A549 (cell line): ENCODE data around the gene FAT1. TPM values are rescaled to one million over a fixed set of nuclear protein-coding genes. Genes with fewer than 3 reads are reported as not detected.

Experiments
- ATAC-seq, 2 experiments: fragments of 200-7000 bp in 1 of 2; fragments of >200 bp in 1 of 2; cut with Nextera tagmentation in 1 of 2; cut with Tn5 transposase in 1 of 2; 3 replicates each; pipeline versions ENCODE4 v1.8.0 to v1.9.1; 2018 to 2020; ENCODE audit warnings: mild to moderate bottlenecking in 1 of 2, moderate library complexity in 1 of 2
- CTCF ChIA-PET: fragments of 300-600 bp; sonication (Branson Sonifier 250); formaldehyde crosslinking; extraction: SDS; loops from one replicate; lab custom pipeline; 2021; ENCODE audit warnings: antibody characterized with exemption, inconsistent platforms; lab: Yijun Ruan, JAX
- POLR2A ChIA-PET: fragments of 350-600 bp; formaldehyde crosslinking; extraction: SDS; loops from one replicate; lab custom pipeline; 2021; ENCODE audit warnings: antibody characterized with exemption, inconsistent platforms; lab: Yijun Ruan, JAX
- DNase-seq, 2 experiments: peaks; one replicate each; pipeline versions ENCODE4 v3.0.0 to v3.0.0-alpha.2; 2011 to 2016; ENCODE audit warnings: low read depth in 1 of 2, low spot score in 1 of 2
- FAIRE-seq: peaks from 2 replicates; lab custom pipeline; 2011; peaks lifted over from hg19 to GRCh38; lab: Jason Lieb, UNC
- H3K27ac ChIP-seq, 2 experiments: fragments of >200 bp; sonication (Bioruptor Twin); formaldehyde crosslinking; 3 replicates each; pipeline ENCODE4 v1.5.1; 2016 to 2017
- H3K4me1 ChIP-seq: fragments of >200 bp; sonication (Bioruptor Twin); formaldehyde crosslinking; 3 replicates; pipeline ENCODE4 v1.6.1; 2016
- H3K4me2 ChIP-seq: fragments of >200 bp; sonication (Bioruptor Twin); formaldehyde crosslinking; 3 replicates; pipeline ENCODE4 v1.6.1; 2016
- H3K4me3 ChIP-seq: fragments of >200 bp; sonication (Bioruptor Twin); formaldehyde crosslinking; 3 replicates; pipeline ENCODE4 v1.5.1; 2016
- H3K9me3 ChIP-seq: fragments of >200 bp; sonication (Bioruptor Twin); formaldehyde crosslinking; 3 replicates; pipeline ENCODE4 v1.6.1; 2016
- ATOH8 ChIP-seq: fragments of 250-450 bp; sonication (Bioruptor Pico); IDR thresholded peaks from 2 replicates; pipeline ENCODE4 v1.5.0; 2020; ENCODE audit warnings: low read depth, mild to moderate bottlenecking, moderate library complexity
- CEBPB ChIP-seq, 2 experiments: fragments of >200 bp in 1 of 2; sonication (Bioruptor Twin) in 1 of 2; formaldehyde crosslinking in 1 of 2; IDR thresholded peaks; 2 replicates each; pipeline ENCODE4 v1.6.1; 2012 to 2016
- CHD4 ChIP-seq: fragments of 200-600 bp; sonication (generic); IDR thresholded peaks from 2 replicates; pipeline ENCODE4 v1.6.1; 2016; ENCODE audit warnings: antibody characterized with exemption, mild to moderate bottlenecking, borderline replicate concordance
- E2F6 ChIP-seq: IDR thresholded peaks from 2 replicates; pipeline ENCODE4 v1.6.1; 2012; ENCODE audit warnings: low read depth, borderline replicate concordance
- ESRRA ChIP-seq: fragments of 150-350 bp; IDR thresholded peaks from 2 replicates; pipeline ENCODE4 v1.6.1; 2014; ENCODE audit warnings: mild to moderate bottlenecking, low read length, borderline replicate concordance
- FOSB ChIP-seq: fragments of 250-450 bp; sonication (Bioruptor Pico); IDR thresholded peaks from 2 replicates; pipeline ENCODE4 v1.5.0; 2020; ENCODE audit warnings: mild to moderate bottlenecking, moderate library complexity
- FOSL2 ChIP-seq, 2 experiments: fragments of 450-650 bp in 1 of 2; fragments of >200 bp in 1 of 2; sonication (Bioruptor Twin) in 1 of 2; formaldehyde crosslinking; IDR thresholded peaks; 2 replicates each; pipeline versions ENCODE4 v1.5.0 to v1.6.1; 2016 to 2020; ENCODE audit warnings: mild to moderate bottlenecking in 1 of 2, moderate library complexity in 1 of 2
- FOXS1 ChIP-seq: fragments of 250-450 bp; sonication (Bioruptor Pico); IDR thresholded peaks from 2 replicates; pipeline ENCODE4 v1.5.0; 2020; ENCODE audit warnings: mild to moderate bottlenecking, moderate library complexity
- HEYL ChIP-seq: fragments of 250-450 bp; sonication (Bioruptor Pico); IDR thresholded peaks from 2 replicates; pipeline ENCODE4 v1.8.0; 2021; ENCODE audit warnings: mild to moderate bottlenecking, moderate library complexity
- HMGXB4 ChIP-seq: fragments of 250-450 bp; sonication (Bioruptor Pico); IDR thresholded peaks from 2 replicates; pipeline ENCODE4 v1.5.0; 2021; ENCODE audit warnings: mild to moderate bottlenecking, moderate library complexity, borderline replicate concordance
- HOXA7 ChIP-seq: fragments of 250-450 bp; sonication (Bioruptor Pico); IDR thresholded peaks from 2 replicates; pipeline ENCODE4 v1.5.0; 2020; ENCODE audit warnings: mild to moderate bottlenecking, moderate library complexity
- JUN ChIP-seq, 2 experiments: fragments of >200 bp; sonication (Bioruptor Twin); formaldehyde crosslinking; IDR thresholded peaks; 2 replicates in 1 of 2; 3 replicates in 1 of 2; pipeline ENCODE4 v1.6.1; 2016 to 2017
- KDM1A ChIP-seq: fragments of 200-600 bp; sonication (generic); IDR thresholded peaks from 2 replicates; pipeline ENCODE4 v1.6.1; 2016; ENCODE audit warnings: low read depth, mild to moderate bottlenecking
- MAX ChIP-seq: IDR thresholded peaks from 2 replicates; pipeline ENCODE4 v1.6.1; 2012
- NFE2L2 ChIP-seq: fragments of 150-350 bp; conservative IDR thresholded peaks from 2 replicates; pipeline ENCODE4 v1.6.1; 2014; ENCODE audit warnings: low read length
- POLR2AphosphoS2 ChIP-seq: conservative IDR thresholded peaks from 2 replicates; pipeline ENCODE4 v1.6.1; 2012; ENCODE audit warnings: low read length, improper control_type of control experiment, inconsistent platforms
- RARB ChIP-seq: fragments of 250-450 bp; sonication (Bioruptor Pico); IDR thresholded peaks from 2 replicates; pipeline ENCODE4 v1.8.0; 2021; ENCODE audit warnings: mild to moderate bottlenecking, moderate library complexity
- RCOR1 ChIP-seq: fragments of 150-350 bp; IDR thresholded peaks from 2 replicates; pipeline ENCODE4 v1.6.1; 2014; ENCODE audit warnings: antibody characterized with exemption, low read length, low read depth
- RNF2 ChIP-seq: fragments of 200-600 bp; sonication (generic); IDR thresholded peaks from 2 replicates; pipeline ENCODE4 v1.6.1; 2016; ENCODE audit warnings: low read depth, mild to moderate bottlenecking, antibody characterized with exemption, moderate library complexity, borderline replicate concordance
- ZFP36 ChIP-seq: fragments of 450-650 bp; IDR thresholded peaks from 2 replicates; pipeline ENCODE4 v1.6.1; 2014; ENCODE audit warnings: borderline replicate concordance; ENCODE audit not compliant: partially characterized antibody
- ZNF302 ChIP-seq: fragments of 250-450 bp; sonication (Bioruptor Pico); IDR thresholded peaks from 2 replicates; pipeline ENCODE4 v1.9.0; 2021; ENCODE audit warnings: inconsistent platforms, mild to moderate bottlenecking, moderate library complexity
- WGBS: methylation state at CpG from one replicate; pipeline ENCODE4 v1.1.6; 2017; ENCODE audit errors: missing lambda C conversion rate; 5-methylcytosine and 5-hydroxymethylcytosine counted together
- polyA plus RNA-seq, 4 experiments: library from polyadenylated mRNA; depleted of rRNA in 3 of 4; stranded (reverse); fragments of >200 nt; fragmentation: RNase III in 1 of 4; extraction: RNeasy Plus Mini Kit Qiagen cat#74134 plus additional on column Dnase treatment in 1 of 4; gene quantifications; 2 replicates in 3 of 4; 3 replicates in 1 of 4; pipeline ENCODE4 v1.2.3, GENCODE V29; 2011 to 2017
- TF ChIP-seq, protein P1 (sequence below): fragments of 150-350 bp; IDR thresholded peaks from 2 replicates; pipeline ENCODE4 v1.6.1; 2014; ENCODE audit warnings: low read depth, mild to moderate bottlenecking, low read length
- TF ChIP-seq, protein P2 (sequence below): fragments of 450-650 bp; IDR thresholded peaks from 2 replicates; pipeline ENCODE4 v1.6.1; 2014; ENCODE audit warnings: antibody characterized with exemption

Gene FAT1
- polyA plus RNA-seq, 2 of the 4 experiments (the other 2 are of a cell fraction): 62.2 to 177 TPM

DNA sequence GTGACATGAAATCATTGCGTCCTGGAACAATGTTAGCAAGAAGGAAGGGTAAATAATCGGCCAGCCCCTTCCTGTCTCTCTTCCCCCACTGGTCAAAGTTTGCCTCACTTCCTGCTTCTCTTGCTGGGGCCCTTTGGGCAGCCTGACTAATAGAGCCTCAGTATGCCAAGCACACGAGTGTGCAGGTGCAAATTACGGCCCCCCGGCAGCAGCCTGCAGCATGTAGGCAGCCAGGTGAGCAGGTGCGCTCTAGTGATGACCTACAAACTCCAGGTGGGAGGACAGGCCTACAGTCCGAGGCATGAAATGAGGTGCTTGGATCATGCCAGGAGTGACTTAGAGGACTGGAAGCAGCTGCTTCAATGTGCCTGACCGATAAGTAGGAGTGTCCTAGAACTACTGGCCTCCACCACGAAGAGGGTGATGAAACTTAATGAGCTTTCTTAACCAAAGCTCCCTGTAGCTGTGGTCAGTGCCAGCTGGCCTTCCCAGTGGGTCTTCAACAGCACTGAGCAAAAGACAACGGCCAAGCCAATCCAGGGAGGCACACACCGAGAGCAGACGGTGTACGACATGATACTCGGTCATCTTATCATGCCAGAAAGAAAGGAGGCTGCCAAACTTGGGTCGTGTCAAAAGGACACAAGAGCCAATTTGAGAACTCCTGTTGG, 26.1 kb upstream of the FAT1 start:
- ChIA-PET POLR2A (no interaction called here), CTCF (interaction anchor here (1.1 kb wide), 1 partner anchor 9 kb away, joined by 3 read pairs; no protein-coding TSS in a partner anchor)
- FAIRE-seq (no peak), ATAC-seq (no peak), DNase-seq (no peak)
- no peak overlapping the region for H3K4me2 ChIP-seq
- H3K4me3 ChIP-seq: no peak overlapping the region
- H3K27ac ChIP-seq: no peak overlapping the region
- no peak for TF ChIP-seq RCOR1
- no peak for TF ChIP-seq MAX
- no peak for TF ChIP-seq ZNF302
- TF ChIP-seq FOSL2 (IDR thresholded peaks at IDR 0.05): no peak
- no peak for TF ChIP-seq FOSL2 (CRISPR knock-in tag; IDR thresholded peaks at IDR 0.05)
- TF ChIP-seq FOXS1 (CRISPR knock-in tag): no peak
- TF ChIP-seq NFE2L2: no peak
- TF ChIP-seq, protein P1, sequence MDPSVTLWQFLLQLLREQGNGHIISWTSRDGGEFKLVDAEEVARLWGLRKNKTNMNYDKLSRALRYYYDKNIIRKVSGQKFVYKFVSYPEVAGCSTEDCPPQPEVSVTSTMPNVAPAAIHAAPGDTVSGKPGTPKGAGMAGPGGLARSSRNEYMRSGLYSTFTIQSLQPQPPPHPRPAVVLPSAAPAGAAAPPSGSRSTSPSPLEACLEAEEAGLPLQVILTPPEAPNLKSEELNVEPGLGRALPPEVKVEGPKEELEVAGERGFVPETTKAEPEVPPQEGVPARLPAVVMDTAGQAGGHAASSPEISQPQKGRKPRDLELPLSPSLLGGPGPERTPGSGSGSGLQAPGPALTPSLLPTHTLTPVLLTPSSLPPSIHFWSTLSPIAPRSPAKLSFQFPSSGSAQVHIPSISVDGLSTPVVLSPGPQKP: no peak
- TF ChIP-seq FOSB: no peak
- no peak for TF ChIP-seq ESRRA
- no peak for TF ChIP-seq KDM1A
- no peak for TF ChIP-seq HEYL (CRISPR knock-in tag)
- TF ChIP-seq POLR2AphosphoS2: no peak
- no peak for TF ChIP-seq HMGXB4 (CRISPR knock-in tag)
- TF ChIP-seq ZFP36: no peak
- TF ChIP-seq CHD4: no peak
- no peak for TF ChIP-seq HOXA7 (CRISPR knock-in tag)
- H3K9me3 ChIP-seq: no peaks in the 10 kb centered on the region
- 69% methylated on average over 13 of the region's 15 CpGs for whole genome bisulfite sequencing
- H3K4me1 ChIP-seq: no peaks in the 10 kb centered on the region

GRCh38 chr4:186746581-186746980, 22.9 kb upstream of the FAT1 start:
- no peak for ATAC-seq
- no peak for DNase-seq
- 78% methylated on average over 6 of the region's 6 CpGs for WGBS
- H3K4me1 ChIP-seq: no peaks in the 10 kb centered on the region
- ChIA-PET POLR2A (no interaction called here), CTCF (interaction anchor here (1.2 kb wide), 1 partner anchor 9 kb away, joined by 4 read pairs; no protein-coding TSS in a partner anchor)
- no peak overlapping the region for H3K4me2 ChIP-seq
- no peak for TF ChIP-seq JUN (IDR thresholded peaks at IDR 0.05)
- TF ChIP-seq, protein P2, sequence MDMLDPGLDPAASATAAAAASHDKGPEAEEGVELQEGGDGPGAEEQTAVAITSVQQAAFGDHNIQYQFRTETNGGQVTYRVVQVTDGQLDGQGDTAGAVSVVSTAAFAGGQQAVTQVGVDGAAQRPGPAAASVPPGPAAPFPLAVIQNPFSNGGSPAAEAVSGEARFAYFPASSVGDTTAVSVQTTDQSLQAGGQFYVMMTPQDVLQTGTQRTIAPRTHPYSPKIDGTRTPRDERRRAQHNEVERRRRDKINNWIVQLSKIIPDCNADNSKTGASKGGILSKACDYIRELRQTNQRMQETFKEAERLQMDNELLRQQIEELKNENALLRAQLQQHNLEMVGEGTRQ: no peak
- TF ChIP-seq ATOH8 (CRISPR knock-in tag): no peak
- TF ChIP-seq MAX: no peak
- TF ChIP-seq RNF2: no peak
- no peak for TF ChIP-seq HOXA7 (CRISPR knock-in tag)
- no peak for TF ChIP-seq HEYL (CRISPR knock-in tag)
- no peak for TF ChIP-seq RARB (CRISPR knock-in tag)
- no peak for TF ChIP-seq E2F6
- no peak for TF ChIP-seq CEBPB (IDR thresholded peaks at IDR 0.05)
- no peak overlapping the region for H3K4me3 ChIP-seq
- no peaks in the 10 kb centered on the region for H3K9me3 ChIP-seq
- H3K27ac ChIP-seq: no peak overlapping the region
- FAIRE-seq: no peak
